ENCODE results near the gene STK11IP. TPM values are rescaled to one million over a fixed set of nuclear protein-coding genes. Genes with fewer than 3 reads are reported as not detected.

The STK11IP gene
- total and polyA plus RNA-seq, 2 of the 13 experiments (the other 11 are each of a cell fraction or from before 2014, with no cell fraction given): 12.8 to 24.0 TPM

DNA sequence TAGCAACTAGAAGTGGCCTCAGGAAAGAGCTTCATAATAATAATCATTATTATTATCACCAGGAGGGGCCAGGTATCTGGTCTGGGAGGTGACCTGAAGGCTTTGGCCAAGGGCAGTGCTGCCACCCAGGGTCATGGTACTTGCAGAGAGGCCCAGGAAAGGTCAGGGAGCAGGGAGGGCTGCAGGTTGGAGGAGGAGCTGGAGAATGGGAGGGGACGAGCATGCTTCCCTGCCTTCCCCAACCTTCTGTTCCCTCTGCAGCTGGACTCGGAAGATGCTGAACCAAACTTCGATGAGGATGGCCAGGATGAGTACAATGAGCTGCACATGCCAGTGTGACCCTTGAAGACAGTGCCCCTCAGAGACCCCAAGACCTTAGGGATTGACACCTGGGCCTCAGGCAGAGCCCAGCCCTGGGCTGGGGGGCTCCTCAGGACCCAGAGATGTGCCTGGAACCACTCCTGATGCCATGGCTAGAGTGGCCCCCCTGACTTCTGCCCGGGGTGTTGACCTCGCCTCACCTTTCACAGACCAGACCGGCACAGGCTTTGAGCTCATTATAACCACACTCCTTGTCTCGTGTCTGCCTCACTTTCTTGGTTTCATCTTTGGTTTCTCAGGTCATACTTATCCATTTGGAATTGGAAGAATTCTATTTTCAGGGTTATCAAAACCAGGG is 43.9 kb downstream of the STK11IP start (continued):
- TF ChIP-seq, protein P1, sequence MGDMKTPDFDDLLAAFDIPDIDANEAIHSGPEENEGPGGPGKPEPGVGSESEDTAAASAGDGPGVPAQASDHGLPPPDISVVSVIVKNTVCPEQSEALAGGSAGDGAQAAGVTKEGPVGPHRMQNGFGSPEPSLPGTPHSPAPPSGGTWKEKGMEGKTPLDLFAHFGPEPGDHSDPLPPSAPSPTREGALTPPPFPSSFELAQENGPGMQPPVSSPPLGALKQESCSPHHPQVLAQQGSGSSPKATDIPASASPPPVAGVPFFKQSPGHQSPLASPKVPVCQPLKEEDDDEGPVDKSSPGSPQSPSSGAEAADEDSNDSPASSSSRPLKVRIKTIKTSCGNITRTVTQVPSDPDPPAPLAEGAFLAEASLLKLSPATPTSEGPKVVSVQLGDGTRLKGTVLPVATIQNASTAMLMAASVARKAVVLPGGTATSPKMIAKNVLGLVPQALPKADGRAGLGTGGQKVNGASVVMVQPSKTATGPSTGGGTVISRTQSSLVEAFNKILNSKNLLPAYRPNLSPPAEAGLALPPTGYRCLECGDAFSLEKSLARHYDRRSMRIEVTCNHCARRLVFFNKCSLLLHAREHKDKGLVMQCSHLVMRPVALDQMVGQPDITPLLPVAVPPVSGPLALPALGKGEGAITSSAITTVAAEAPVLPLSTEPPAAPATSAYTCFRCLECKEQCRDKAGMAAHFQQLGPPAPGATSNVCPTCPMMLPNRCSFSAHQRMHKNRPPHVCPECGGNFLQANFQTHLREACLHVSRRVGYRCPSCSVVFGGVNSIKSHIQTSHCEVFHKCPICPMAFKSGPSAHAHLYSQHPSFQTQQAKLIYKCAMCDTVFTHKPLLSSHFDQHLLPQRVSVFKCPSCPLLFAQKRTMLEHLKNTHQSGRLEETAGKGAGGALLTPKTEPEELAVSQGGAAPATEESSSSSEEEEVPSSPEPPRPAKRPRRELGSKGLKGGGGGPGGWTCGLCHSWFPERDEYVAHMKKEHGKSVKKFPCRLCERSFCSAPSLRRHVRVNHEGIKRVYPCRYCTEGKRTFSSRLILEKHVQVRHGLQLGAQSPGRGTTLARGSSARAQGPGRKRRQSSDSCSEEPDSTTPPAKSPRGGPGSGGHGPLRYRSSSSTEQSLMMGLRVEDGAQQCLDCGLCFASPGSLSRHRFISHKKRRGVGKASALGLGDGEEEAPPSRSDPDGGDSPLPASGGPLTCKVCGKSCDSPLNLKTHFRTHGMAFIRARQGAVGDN (CRISPR knock-in tag; IDR thresholded peaks at IDR 0.05): no peak

DNA sequence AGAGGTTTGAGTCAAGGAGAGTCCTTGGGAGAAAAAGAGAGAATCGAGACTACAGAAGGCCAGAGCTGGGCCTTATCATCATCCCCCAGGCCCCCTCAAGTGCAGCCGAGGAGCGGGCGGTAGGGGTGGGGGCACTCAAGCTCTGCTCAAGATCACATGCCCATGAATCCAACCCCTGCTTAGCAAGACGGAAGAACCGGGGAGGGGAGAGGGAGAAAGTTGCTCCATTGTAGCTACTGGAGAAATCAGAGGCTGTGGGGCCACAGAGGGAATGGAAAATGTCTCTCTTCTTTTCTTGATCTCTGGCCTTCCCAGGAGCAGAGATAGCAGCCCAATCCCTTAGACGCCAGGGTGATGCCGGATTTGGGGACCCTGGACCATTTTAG is 44.4 kb downstream of the STK11IP start:
- no peak for FAIRE-seq
- Histone ChIP-seq H3K9me3 (ENCODE audit: low read length) (no peaks in the 10 kb centered on the region), H3K9ac (ENCODE audit: insufficient read depth, low read depth, low read length) (no peak overlapping the region), H3K79me2 (ENCODE audit: insufficient read depth, low read length) (no peaks in the 10 kb centered on the region), H3K36me3 (replicated peaks in 1 of 2; ENCODE audit: control insufficient read depth in 1 of 2, insufficient read depth in 2 of 2, low read length in 2 of 2) (no peaks in the 10 kb centered on the region), H3K4me3 (replicated peaks in 1 of 3; ENCODE audit: insufficient read depth in 1 of 3, low read depth in 2 of 3, low read length in 3 of 3) (no peak overlapping the region), H3K27me3 (ENCODE audit: control insufficient read depth in 1 of 2, insufficient read depth in 2 of 2, low read length in 2 of 2) (peaks cover 18 to 81% of the 10 kb centered on the region in 2 experiments), H3K4me2 (ENCODE audit: low read depth, low read length) (no peak overlapping the region), H3K27ac (ENCODE audit: extremely low read length, insufficient read depth, low read length) (no peak overlapping the region), H3K4me1 (ENCODE audit: insufficient read depth, low read length) (peaks cover 29% of the 10 kb centered on the region), H2AFZ (ENCODE audit: low read length) (no peak overlapping the region), H4K20me1 (ENCODE audit: insufficient read depth, low read length) (no peaks in the 10 kb centered on the region)
- 45% methylated on average over 8 of the region's 8 CpGs for WGBS (ENCODE audit: low lambda C conversion rate)
- BruUV-seq (replicated peaks): no TSS peak
- intact Hi-C loops (cut with micrococcal nuclease; ENCODE audit: unreplicated experiment): loop anchor here (1.0 to 2.0 kb wide), 4 partner anchors 23 to 101 kb away; no protein-coding TSS in a partner anchor
- DNase-seq (ENCODE audit: low spot score): no peak
- in situ Hi-C loops (cut with HindIII; ENCODE audit: extremely low pct_ligation_motif_present, low pct_unique_long_range_greater_than_20kb): loop anchor here (5.0 kb wide), 1 partner anchor 100 kb away; the partner anchor contains the start of genes CHPF and TMEM198
- ChIA-PET CTCF (ENCODE audit: low intra/inter-chr PET ratio, low total read pairs) (interaction anchor here (0.7 to 4.3 kb wide), 13 partner anchors 23 to 239 kb away, joined by 3 to 127 read pairs (median 5); partner anchors contain the start of genes CHPF, INHA, OBSL1 and STK11IP), POLR2A (interaction anchor here (1.5 kb wide), 1 partner anchor 102 kb away, joined by 4 read pairs; no protein-coding TSS in a partner anchor)
- ATAC-seq: no peak
- TF ChIP-seq IKZF4 (CRISPR knock-in tag; IDR thresholded peaks at IDR 0.05; ENCODE audit: borderline replicate concordance, low read depth, not compliant biosample characterization) (peak; percentile 1), NFIB (CRISPR knock-in tag; IDR thresholded peaks at IDR 0.05; ENCODE audit: borderline replicate concordance) (0 out of 2 replicates have a peak, but pooled peaks have one; percentile 64), ZNF724P (CRISPR knock-in tag; IDR thresholded peaks at IDR 0.05; ENCODE audit: borderline replicate concordance) (0 out of 2 replicates have a peak, but pooled peaks have one; percentile 23), SRSF9 (IDR thresholded peaks at IDR 0.05; ENCODE audit: borderline replicate concordance, insufficient read depth, low read depth, low read length, poor library complexity, severe bottlenecking) (no peak), ZNF709 (CRISPR knock-in tag; IDR thresholded peaks at IDR 0.05) (0 out of 2 replicates have a peak, but pooled peaks have one; percentile 8), BHLHE40 (IDR thresholded peaks at IDR 0.05; ENCODE audit: low read length) (no peak)

Measured in HepG2 (cell line).